DND-41 (cell line): ENCODE data around the gene RARB.

Source experiments
- CTCF ChIP-seq: IDR thresholded peaks from 2 replicates; pipeline ENCODE4 v1.5.1; 2012; ENCODE audit warnings: borderline replicate concordance, low read length, moderate library complexity, mild to moderate bottlenecking; ENCODE audit not compliant: poor library complexity, severe bottlenecking; ENCODE audit errors: extremely low read depth
- EZH2 ChIP-seq: IDR thresholded peaks from 3 replicates; pipeline ENCODE4 v1.6.1; 2012; ENCODE audit warnings: borderline replicate concordance, low read depth, mild to moderate bottlenecking, moderate library complexity, low read length, inconsistent platforms; ENCODE audit not compliant: severe bottlenecking

DNA sequence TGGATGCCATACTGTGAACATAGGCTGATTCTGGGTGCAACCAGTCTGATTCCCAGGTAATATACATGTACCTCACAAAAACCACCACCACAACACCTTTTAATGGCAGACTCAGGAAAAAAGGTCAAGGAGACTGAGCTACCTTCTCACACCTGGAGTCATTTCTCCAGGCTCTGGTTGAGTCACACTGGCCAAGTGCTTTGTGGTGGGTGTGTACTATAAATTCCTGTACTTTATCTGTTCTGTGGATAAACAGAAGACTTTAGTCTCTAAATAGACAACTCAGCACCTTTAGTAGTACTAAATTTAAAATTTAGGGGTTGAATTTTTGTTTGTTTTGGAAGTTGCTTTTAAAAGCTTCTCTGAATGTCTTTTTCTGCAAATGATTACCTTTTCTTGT is 190.0 kb downstream of the RARB start:
- TF ChIP-seq CTCF, result no peak
- no peak for TF ChIP-seq EZH2
